Aorta (tissue), 5 donors: ENCODE measurements around the gene PPP2R5E. TPM values are rescaled to one million over a fixed set of nuclear protein-coding genes. Genes with fewer than 3 reads are reported as not detected.

ENCODE experiments used
- ATAC-seq: fragments of 200-7000 bp; cut with Tn5 transposase; one replicate; pipeline ENCODE4 v1.9.1; 2022; ENCODE audit warnings: moderate library complexity; ENCODE audit not compliant: low FRiP score
- DNase-seq, 2 donors: peaks; one replicate each; pipeline ENCODE4 v3.0.0-alpha.2; 2020
- H3K27ac ChIP-seq, 2 donors: one replicate each; pipeline ENCODE4 v1.5.1; 2013; ENCODE audit warnings: low read length in 2 of 2, mild to moderate bottlenecking in 2 of 2, moderate library complexity in 2 of 2, control low read depth in 1 of 2, inconsistent platforms in 1 of 2, low read depth in 1 of 2
- H3K27me3 ChIP-seq, 2 donors: one replicate each; pipeline ENCODE4 v1.6.1; 2013; ENCODE audit warnings: control low read depth in 1 of 2, low read length in 1 of 2, mild to moderate bottlenecking in 1 of 2, moderate library complexity in 1 of 2; ENCODE audit not compliant: insufficient read depth in 2 of 2, control insufficient read depth in 1 of 2
- H3K36me3 ChIP-seq, 2 donors: one replicate each; pipeline ENCODE4 v1.6.1; 2013; ENCODE audit warnings: control low read depth in 1 of 2, low read length in 1 of 2, mild to moderate bottlenecking in 1 of 2; ENCODE audit not compliant: insufficient read depth in 2 of 2, control insufficient read depth in 1 of 2
- H3K4me1 ChIP-seq, 2 donors: one replicate each; pipeline ENCODE4 v1.6.1; 2013; ENCODE audit warnings: low read length in 2 of 2, control low read depth in 1 of 2, mild to moderate bottlenecking in 1 of 2, moderate library complexity in 1 of 2; ENCODE audit not compliant: insufficient read depth in 2 of 2, control insufficient read depth in 1 of 2
- H3K4me3 ChIP-seq, 2 donors: one replicate each; pipeline ENCODE4 v1.5.1; 2013; ENCODE audit warnings: low read length in 2 of 2, control low read depth in 1 of 2, mild to moderate bottlenecking in 1 of 2
- H3K9me3 ChIP-seq: one replicate; pipeline ENCODE4 v1.6.1; 2013; ENCODE audit warnings: mild to moderate bottlenecking, low read length; ENCODE audit not compliant: control insufficient read depth
- WGBS, 2 donors: extraction: QIAGEN DNeasy Blood & Tissue Kit; methylation state at CpG; one replicate each; pipeline ENCODE4 v1.1.7; 2013; 5-methylcytosine and 5-hydroxymethylcytosine counted together
- intact Hi-C, 2 donors: fragments of 100-400 bp; cut with DNase I; formaldehyde crosslinking; loops; one replicate each; pipeline versions ENCODE4 v1.14.2 to v1.15.0; 2022
- polyA plus RNA-seq, 2 donors: library from polyadenylated mRNA; stranded (reverse); fragments of 200-250 nt; gene quantifications; one replicate each; pipeline ENCODE4 v1.2.3, GENCODE V29; 2013
- total RNA-seq, 2 donors: library from RNA; stranded (reverse); fragmentation: NEBNext Ultra II Directional; extraction: Animal tissue kit (Norgen Biotek cat#: 25700); gene quantifications; one replicate each; pipeline ENCODE4 v1.2.1, GENCODE V29; 2021
- donor health status: healthy with polysubstance abuse.
- donor health status: Bipolar disorder and iron deficiency.
- donor health status: DM: no; HTN: no; CAD: no.
- donor health status: DM: no; HTN: no; CAD: no.
- donor health status: DM: yes; HTN: yes; CAD: no.

Gene PPP2R5E
- total and polyA plus RNA-seq, 4 donors, result 11.0 to 42.1 (median 25.1) TPM

DNA sequence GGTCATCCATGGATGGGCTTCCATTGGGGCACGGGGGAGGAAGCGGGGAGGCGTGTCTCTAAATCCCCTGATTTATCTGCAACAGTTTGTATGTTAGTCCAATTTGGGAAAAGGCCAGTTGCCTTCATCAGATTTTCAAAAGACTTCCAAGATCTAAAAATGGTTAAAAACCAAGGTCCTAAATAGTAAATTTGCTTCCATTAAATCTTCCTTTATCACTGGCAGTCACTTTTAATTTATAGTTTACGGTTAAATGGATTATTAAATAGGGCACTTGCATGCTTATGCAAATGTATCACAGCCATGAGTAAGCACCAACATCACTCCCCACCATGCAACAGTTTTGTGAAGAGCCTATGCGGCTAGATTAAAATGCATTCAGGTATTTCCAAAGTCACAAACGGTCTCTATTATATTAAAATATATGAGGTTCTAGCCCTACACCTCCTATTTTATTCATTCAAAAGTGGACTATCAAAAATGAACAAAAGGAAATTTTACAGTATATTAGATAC is 116.3 kb downstream of the PPP2R5E start:
- H3K4me3 ChIP-seq, result no peak overlapping the region
- 91 to 94% methylated on average over 6 of the region's 6 CpGs for WGBS, 2 donors
- DNase-seq, result no peak
- no peaks in the 10 kb centered on the region for H3K36me3 ChIP-seq
- H3K9me3 ChIP-seq, result no peaks in the 10 kb centered on the region
- intact Hi-C loops, result no loop called here
- no peaks in the 10 kb centered on the region for H3K4me1 ChIP-seq
- no peaks in the 10 kb centered on the region for H3K27me3 ChIP-seq
- ATAC-seq, result no peak
- H3K27ac ChIP-seq, result no peak overlapping the region

- H3K9me3 ChIP-seq, result no peaks in the 10 kb centered on the region
- intact Hi-C loops, result no loop called here
- ATAC-seq, result no peak
- H3K27ac ChIP-seq, result no peak overlapping the region
- H3K36me3 ChIP-seq, result peaks cover 0 to 2% of the 10 kb centered on the region in 2 donors
- no peaks in the 10 kb centered on the region for H3K4me1 ChIP-seq
- DNase-seq, result no peak
- 88% methylated on average over 4 of the region's 4 CpGs for WGBS, 2 donors
- no peak overlapping the region for H3K4me3 ChIP-seq
- no peaks in the 10 kb centered on the region for H3K27me3 ChIP-seq
Measured at GRCh38 chr14:63423889-63424288, 119.3 kb downstream of the PPP2R5E start.

GRCh38 chr14:63423381-63423780 is 119.8 kb downstream of the PPP2R5E start:
- no peaks in the 10 kb centered on the region for H3K9me3 ChIP-seq
- peaks cover 0 to 2% of the 10 kb centered on the region in 2 donors for H3K36me3 ChIP-seq
- ATAC-seq (no peak), DNase-seq (no peak)
- H3K27me3 ChIP-seq, result no peaks in the 10 kb centered on the region
- intact Hi-C loops, result no loop called here
- no peak overlapping the region for H3K27ac ChIP-seq
- WGBS, 2 donors, result 95 to 96% methylated on average over 2 of the region's 2 CpGs
- H3K4me3 ChIP-seq, result no peak overlapping the region
- H3K4me1 ChIP-seq, result no peaks in the 10 kb centered on the region

- intact Hi-C loops, result no loop called here
- DNase-seq (no peak), ATAC-seq (no peak)
- no peaks in the 10 kb centered on the region for H3K4me1 ChIP-seq
- no peaks in the 10 kb centered on the region for H3K9me3 ChIP-seq
- WGBS, 2 donors, result 68 to 72% methylated on average over 3 of the region's 3 CpGs
- H3K36me3 ChIP-seq, result peaks cover 0 to 2% of the 10 kb centered on the region in 2 donors
- H3K4me3 ChIP-seq, result no peak overlapping the region
- H3K27me3 ChIP-seq, result no peaks in the 10 kb centered on the region
- H3K27ac ChIP-seq, result no peak overlapping the region
Measured at GRCh38 chr14:63421919-63422318, 121.3 kb downstream of the PPP2R5E start.

DNA sequence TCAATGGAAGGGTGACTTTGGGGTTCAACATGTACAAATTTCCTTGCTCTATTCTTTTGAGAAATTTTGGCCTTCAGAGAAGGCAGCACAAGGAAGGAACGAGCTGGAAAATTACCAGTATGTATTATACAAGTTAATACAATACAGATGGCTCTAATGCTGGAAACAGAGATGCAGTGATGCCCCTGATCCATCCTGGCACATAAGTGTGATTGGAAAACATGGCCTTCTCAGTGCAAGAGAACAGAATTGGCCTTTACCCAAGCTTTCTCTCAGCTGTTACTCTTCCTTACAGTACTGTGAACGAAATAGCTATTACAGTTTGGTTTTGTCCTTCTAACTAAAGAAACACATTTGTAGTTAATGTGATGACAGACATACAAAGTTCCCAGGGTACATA is 122.0 kb downstream of the PPP2R5E start:
- WGBS, 2 donors, result 80 to 88% methylated on average over 2 of the region's 2 CpGs
- Histone ChIP-seq H3K4me3 (no peak overlapping the region), H3K27me3 (no peaks in the 10 kb centered on the region), H3K4me1 (no peaks in the 10 kb centered on the region), H3K27ac (no peak overlapping the region), H3K9me3 (no peaks in the 10 kb centered on the region), H3K36me3 (peaks cover 0 to 2% of the 10 kb centered on the region in 2 donors)
- ATAC-seq (no peak), DNase-seq (no peak)
- intact Hi-C loops, result no loop called here

DNA sequence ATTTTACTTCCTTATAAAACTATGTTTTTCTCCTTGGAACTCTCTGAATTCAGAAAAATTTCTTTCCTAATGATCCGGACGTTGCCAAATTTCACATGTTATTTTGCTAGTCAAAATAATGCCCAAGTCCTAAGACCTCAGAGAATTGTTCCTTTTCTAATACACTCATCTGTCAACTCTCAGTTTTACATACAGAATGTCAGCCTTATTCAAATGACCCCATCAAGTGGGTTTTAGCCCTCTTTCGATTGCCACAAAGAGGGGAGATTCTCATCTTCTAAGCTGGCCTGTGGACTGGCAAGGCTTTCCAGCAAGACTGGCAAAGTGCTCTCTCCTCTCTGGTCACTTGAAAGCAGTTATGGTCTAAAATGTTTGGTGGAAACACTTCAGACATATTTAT is 125.2 kb downstream of the PPP2R5E start:
- no peak for ATAC-seq

GRCh38 chr14:63413009-63413408 is 130.2 kb downstream of the PPP2R5E start:
- Histone ChIP-seq H3K4me3 (no peak overlapping the region), H3K27me3 (no peaks in the 10 kb centered on the region), H3K27ac (no peak overlapping the region), H3K4me1 (no peaks in the 10 kb centered on the region), H3K36me3 (peaks cover 0 to 4% of the 10 kb centered on the region in 2 donors), H3K9me3 (no peaks in the 10 kb centered on the region)
- intact Hi-C loops, result no loop called here
- WGBS, 2 donors, result 66 to 85% methylated on average over 1 of the region's 1 CpG
- no peak for ATAC-seq
- no peak for DNase-seq

More for the DNA sequence above, 125.2 kb downstream of the PPP2R5E start:
- Histone ChIP-seq H3K9me3 (no peaks in the 10 kb centered on the region), H3K4me1 (no peaks in the 10 kb centered on the region), H3K27ac (no peak overlapping the region), H3K36me3 (peaks cover 2 to 4% of the 10 kb centered on the region in 2 donors), H3K27me3 (no peaks in the 10 kb centered on the region), H3K4me3 (no peak overlapping the region)
- 50 to 68% methylated on average over 3 of the region's 3 CpGs for WGBS, 2 donors
- intact Hi-C loops, result no loop called here
- no peak for DNase-seq

GRCh38 chr14:63406333-63406732 is 136.8 kb downstream of the PPP2R5E start:
- Histone ChIP-seq H3K9me3 (no peaks in the 10 kb centered on the region), H3K27me3 (no peaks in the 10 kb centered on the region), H3K4me3 (no peak overlapping the region), H3K36me3 (no peaks in the 10 kb centered on the region), H3K4me1 (peaks cover 0 to 4% of the 10 kb centered on the region in 2 donors), H3K27ac (no peak overlapping the region)
- ATAC-seq (peak; percentile 73), DNase-seq (no peak)
- intact Hi-C loops, result no loop called here
- WGBS, 2 donors, result 8 to 10% methylated on average over 9 of the region's 9 CpGs

DNA sequence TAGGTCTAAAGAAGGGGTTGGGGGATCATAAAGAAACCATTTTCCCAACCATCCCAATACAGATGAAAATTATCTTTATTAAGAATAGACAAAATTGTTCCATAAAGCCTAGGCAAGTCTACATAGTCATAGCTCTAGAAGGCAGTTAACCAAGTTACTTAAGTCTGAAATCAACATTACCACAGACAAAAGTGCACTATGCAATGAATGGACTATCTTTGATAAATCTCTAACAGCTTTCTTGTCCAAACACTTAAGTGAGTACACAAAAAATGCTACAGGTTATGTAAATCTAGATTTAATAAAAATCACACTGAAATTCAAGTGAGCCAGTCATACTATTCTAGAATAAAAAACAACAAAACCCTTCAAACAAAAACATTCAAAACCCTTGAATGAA is 137.5 kb downstream of the PPP2R5E start:
- DNase-seq, result no peak
- no peak overlapping the region for H3K27ac ChIP-seq

More for the DNA sequence above, 137.5 kb downstream of the PPP2R5E start:
- no peaks in the 10 kb centered on the region for H3K27me3 ChIP-seq
- no peak overlapping the region for H3K4me3 ChIP-seq
- no peak for ATAC-seq
- intact Hi-C loops, result no loop called here
- peaks cover 0 to 4% of the 10 kb centered on the region in 2 donors for H3K4me1 ChIP-seq
- no peaks in the 10 kb centered on the region for H3K9me3 ChIP-seq
- no peaks in the 10 kb centered on the region for H3K36me3 ChIP-seq
